Panc1 (cell line): ENCODE results near the gene PCGF3.

ENCODE experiments used
- CTCF ChIP-seq: fragments of 450-650 bp; IDR thresholded peaks from 2 replicates; pipeline ENCODE4 v1.5.1; 2017; ENCODE audit warnings: mild to moderate bottlenecking
- POLR2AphosphoS5 ChIP-seq: IDR thresholded peaks from 2 replicates; pipeline ENCODE4 v1.6.1; 2012; ENCODE audit warnings: mild to moderate bottlenecking, low read depth, low read length, moderate library complexity
- REST ChIP-seq, 2 experiments: IDR thresholded peaks; 2 replicates each; pipeline ENCODE4 v1.6.1; 2011 to 2012; ENCODE audit warnings: low read depth in 2 of 2, control low read depth in 1 of 2, low read length in 1 of 2, mild to moderate bottlenecking in 1 of 2, moderate library complexity in 1 of 2; ENCODE audit not compliant: insufficient read depth in 1 of 2
- SIN3A ChIP-seq: IDR thresholded peaks from 2 replicates; pipeline ENCODE4 v1.6.1; 2012; ENCODE audit warnings: low read depth, mild to moderate bottlenecking, low read length, moderate library complexity, borderline replicate concordance; ENCODE audit not compliant: insufficient read depth
- TCF7L2 ChIP-seq: IDR thresholded peaks from 2 replicates; pipeline ENCODE4 v1.6.1; 2011; ENCODE audit warnings: mild to moderate bottlenecking, low read depth, low read length, inconsistent platforms

- TF ChIP-seq CTCF (no peak), REST (IDR thresholded peaks at IDR 0.05; ENCODE audit: insufficient read depth in 1 of 2, low read depth in 2 of 2, low read length in 1 of 2) (no peak), POLR2AphosphoS5 (no peak), SIN3A (no peak), TCF7L2 (no peak)
Observed at GRCh38 chr4:679629-680028, 26.0 kb upstream of the PCGF3 start.
